Measurements from ENCODE around the gene STEAP3.

Gene STEAP3

GRCh38 chr2:119231975-119232665, 8.5 kb downstream of the STEAP3 start:
- no peaks in the 10 kb centered on the region for H3K27me3 ChIP-seq (ENCODE audit: insufficient read depth, low read length, poor library complexity, severe bottlenecking)
- H3K4me2 ChIP-seq (ENCODE audit: low read depth, low read length, poor library complexity, severe bottlenecking) = no peak overlapping the region
- no peaks in the 10 kb centered on the region for H3F3A ChIP-seq (ENCODE audit: low read depth)
- no peaks in the 10 kb centered on the region for H3K9me2 ChIP-seq (replicated peaks; ENCODE audit: low read depth, low read length)
- TF ChIP-seq, protein P1, sequence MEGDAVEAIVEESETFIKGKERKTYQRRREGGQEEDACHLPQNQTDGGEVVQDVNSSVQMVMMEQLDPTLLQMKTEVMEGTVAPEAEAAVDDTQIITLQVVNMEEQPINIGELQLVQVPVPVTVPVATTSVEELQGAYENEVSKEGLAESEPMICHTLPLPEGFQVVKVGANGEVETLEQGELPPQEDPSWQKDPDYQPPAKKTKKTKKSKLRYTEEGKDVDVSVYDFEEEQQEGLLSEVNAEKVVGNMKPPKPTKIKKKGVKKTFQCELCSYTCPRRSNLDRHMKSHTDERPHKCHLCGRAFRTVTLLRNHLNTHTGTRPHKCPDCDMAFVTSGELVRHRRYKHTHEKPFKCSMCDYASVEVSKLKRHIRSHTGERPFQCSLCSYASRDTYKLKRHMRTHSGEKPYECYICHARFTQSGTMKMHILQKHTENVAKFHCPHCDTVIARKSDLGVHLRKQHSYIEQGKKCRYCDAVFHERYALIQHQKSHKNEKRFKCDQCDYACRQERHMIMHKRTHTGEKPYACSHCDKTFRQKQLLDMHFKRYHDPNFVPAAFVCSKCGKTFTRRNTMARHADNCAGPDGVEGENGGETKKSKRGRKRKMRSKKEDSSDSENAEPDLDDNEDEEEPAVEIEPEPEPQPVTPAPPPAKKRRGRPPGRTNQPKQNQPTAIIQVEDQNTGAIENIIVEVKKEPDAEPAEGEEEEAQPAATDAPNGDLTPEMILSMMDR (conservative IDR thresholded peaks at IDR 0.05; ENCODE audit: low read length) = no peak
- no peak for TF ChIP-seq EZH2phosphoT487 (IDR thresholded peaks at IDR 0.05; ENCODE audit: borderline replicate concordance)
- H3K4me3 ChIP-seq (ENCODE audit: low read length, poor library complexity, severe bottlenecking) = no peak overlapping the region
- H3K36me3 ChIP-seq (ENCODE audit: insufficient read depth, low read length) = no peaks in the 10 kb centered on the region
- no peaks in the 10 kb centered on the region for H3K4me1 ChIP-seq (ENCODE audit: insufficient read depth, low read length, poor library complexity, severe bottlenecking)
- no peaks in the 10 kb centered on the region for H3K9me3 ChIP-seq (ENCODE audit: insufficient read depth, low read depth, low read length)
- no peak overlapping the region for H2AFZ ChIP-seq (ENCODE audit: low read length)
- H3K9ac ChIP-seq (ENCODE audit: low read depth, low read length, poor library complexity, severe bottlenecking) = no peak overlapping the region
- no peaks in the 10 kb centered on the region for H3K79me2 ChIP-seq (ENCODE audit: insufficient read depth, low read length)
- no peaks in the 10 kb centered on the region for H4K20me1 ChIP-seq (ENCODE audit: insufficient read depth, low read length, poor library complexity, severe bottlenecking)

DNA sequence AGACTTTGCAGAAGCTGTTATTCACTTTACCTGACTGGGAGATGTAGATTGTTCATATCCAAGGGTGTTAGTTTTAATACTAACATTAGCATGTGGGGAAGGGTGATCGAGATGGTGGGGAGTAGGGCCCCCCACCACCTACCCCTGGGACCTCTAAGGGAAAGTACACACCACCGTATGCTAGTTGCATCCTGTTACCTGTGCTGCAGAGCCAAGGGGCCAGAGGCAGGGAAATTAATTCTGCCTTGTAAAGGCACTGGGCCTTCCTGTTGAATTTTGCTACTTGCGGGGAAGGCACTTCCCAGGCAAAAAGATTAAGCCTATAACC, 9.0 kb downstream of the STEAP3 start:
- Histone ChIP-seq H3K36me3 (ENCODE audit: insufficient read depth, low read length) (no peaks in the 10 kb centered on the region), H4K20me1 (ENCODE audit: insufficient read depth, low read length, poor library complexity, severe bottlenecking) (no peaks in the 10 kb centered on the region), H2AFZ (ENCODE audit: low read length) (no peak overlapping the region), H3K9me3 (ENCODE audit: insufficient read depth, low read depth, low read length) (no peaks in the 10 kb centered on the region), H3K4me1 (ENCODE audit: insufficient read depth, low read length, poor library complexity, severe bottlenecking) (no peaks in the 10 kb centered on the region), H3K9me2 (replicated peaks; ENCODE audit: low read depth, low read length) (no peaks in the 10 kb centered on the region), H3K27me3 (ENCODE audit: insufficient read depth, low read length, poor library complexity, severe bottlenecking) (no peaks in the 10 kb centered on the region), H3K4me2 (ENCODE audit: low read depth, low read length, poor library complexity, severe bottlenecking) (no peak overlapping the region), H3K79me2 (ENCODE audit: insufficient read depth, low read length) (no peaks in the 10 kb centered on the region), H3K4me3 (ENCODE audit: low read length, poor library complexity, severe bottlenecking) (no peak overlapping the region), H3F3A (ENCODE audit: low read depth) (no peaks in the 10 kb centered on the region), H3K9ac (ENCODE audit: low read depth, low read length, poor library complexity, severe bottlenecking) (no peak overlapping the region)
- no peak for TF ChIP-seq EZH2phosphoT487 (IDR thresholded peaks at IDR 0.05; ENCODE audit: borderline replicate concordance)
- TF ChIP-seq, protein P1 (conservative IDR thresholded peaks at IDR 0.05; ENCODE audit: low read length) = no peak

DNA sequence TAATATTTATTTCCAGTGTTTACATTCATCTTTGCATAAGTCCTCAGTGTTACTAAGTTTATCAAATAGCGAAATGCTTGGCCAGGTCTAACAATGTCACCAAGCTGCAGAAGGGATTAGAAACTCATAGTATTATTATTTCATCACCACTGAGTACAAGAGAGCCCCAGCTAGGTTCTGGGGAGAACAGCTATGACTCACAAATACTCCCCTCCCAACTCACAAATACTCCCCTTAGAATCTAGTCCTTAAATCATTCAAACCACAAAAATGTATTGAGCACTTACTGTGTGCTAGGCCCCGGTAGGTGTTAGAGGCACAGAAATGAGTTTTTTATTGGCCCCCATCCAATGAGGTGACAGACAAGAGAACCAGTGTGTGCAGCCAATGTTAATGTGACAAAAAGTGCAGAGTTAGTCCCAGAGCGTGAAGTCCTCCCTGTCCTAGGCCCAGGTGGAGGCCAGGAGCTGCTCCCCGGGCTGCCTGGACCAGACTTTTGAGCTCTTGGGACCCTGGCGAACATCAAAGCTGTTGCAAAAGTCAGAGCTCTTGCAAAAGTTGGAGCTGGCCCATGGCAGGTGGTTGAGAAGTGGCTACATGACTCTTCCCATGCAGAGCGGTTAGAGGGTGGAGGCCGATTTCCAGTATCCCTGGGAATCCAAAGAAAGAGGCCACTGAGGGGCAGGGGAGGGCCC, 9.8 kb downstream of the STEAP3 start:
- H3K9ac ChIP-seq (ENCODE audit: low read depth, low read length, poor library complexity, severe bottlenecking) = no peak overlapping the region
- H3K27me3 ChIP-seq (ENCODE audit: insufficient read depth, low read length, poor library complexity, severe bottlenecking) = no peaks in the 10 kb centered on the region
- no peaks in the 10 kb centered on the region for H3F3A ChIP-seq (ENCODE audit: low read depth)
- no peak for TF ChIP-seq EZH2phosphoT487 (IDR thresholded peaks at IDR 0.05; ENCODE audit: borderline replicate concordance)
- TF ChIP-seq, protein P1 (conservative IDR thresholded peaks at IDR 0.05; ENCODE audit: low read length) = no peak
- no peak overlapping the region for H3K4me3 ChIP-seq (ENCODE audit: low read length, poor library complexity, severe bottlenecking)
- no peaks in the 10 kb centered on the region for H3K36me3 ChIP-seq (ENCODE audit: insufficient read depth, low read length)
- H3K79me2 ChIP-seq (ENCODE audit: insufficient read depth, low read length) = no peaks in the 10 kb centered on the region
- no peak overlapping the region for H3K4me2 ChIP-seq (ENCODE audit: low read depth, low read length, poor library complexity, severe bottlenecking)
- H3K9me3 ChIP-seq (ENCODE audit: insufficient read depth, low read depth, low read length) = no peaks in the 10 kb centered on the region
- H3K4me1 ChIP-seq (ENCODE audit: insufficient read depth, low read length, poor library complexity, severe bottlenecking) = no peaks in the 10 kb centered on the region
- no peak overlapping the region for H2AFZ ChIP-seq (ENCODE audit: low read length)
- H3K9me2 ChIP-seq (replicated peaks; ENCODE audit: low read depth, low read length) = no peaks in the 10 kb centered on the region
- no peaks in the 10 kb centered on the region for H4K20me1 ChIP-seq (ENCODE audit: insufficient read depth, low read length, poor library complexity, severe bottlenecking)

Measured in Loucy (cell line).